Muscle layer of duodenum (tissue), 2 donors: ENCODE data around the gene RELCH.

Source experiments
- H3K27ac ChIP-seq: one replicate; pipeline ENCODE4 v1.7.0; 2013; ENCODE audit warnings: mild to moderate bottlenecking, low read length
- H3K27me3 ChIP-seq: one replicate; pipeline ENCODE4 v1.7.0; 2013; ENCODE audit warnings: low read depth, mild to moderate bottlenecking, control low read depth, low read length
- H3K36me3 ChIP-seq, 2 donors: one replicate each; pipeline ENCODE4 v1.7.0; 2013; ENCODE audit warnings: low read length in 2 of 2, control low read depth in 1 of 2, mild to moderate bottlenecking in 1 of 2; ENCODE audit not compliant: insufficient read depth in 2 of 2, control insufficient read depth in 1 of 2
- H3K4me1 ChIP-seq, 2 donors: one replicate each; pipeline ENCODE4 v1.7.0; 2013; ENCODE audit warnings: low read length in 2 of 2, mild to moderate bottlenecking in 2 of 2, control low read depth in 1 of 2, moderate library complexity in 1 of 2; ENCODE audit not compliant: insufficient read depth in 2 of 2, control insufficient read depth in 1 of 2
- H3K4me3 ChIP-seq, 2 donors: one replicate each; pipeline ENCODE4 v1.7.0; 2013; ENCODE audit warnings: low read length in 2 of 2, low read depth in 1 of 2, mild to moderate bottlenecking in 1 of 2
- H3K9me3 ChIP-seq, 2 donors: one replicate each; pipeline ENCODE4 v1.7.0; 2013; ENCODE audit warnings: low read length in 2 of 2, control low read depth in 1 of 2, mild to moderate bottlenecking in 1 of 2; ENCODE audit not compliant: control insufficient read depth in 1 of 2
- donor health status: healthy.

RELCH gene

GRCh38 chr18:62332431-62332830 is 145.4 kb downstream of the RELCH start:
- peaks cover 10% of the 10 kb centered on the region for H3K27me3 ChIP-seq

GRCh38 chr18:62332964-62333695 is 146.1 kb downstream of the RELCH start:
- peaks cover 4% of the 10 kb centered on the region in 2 donors for H3K4me1 ChIP-seq

More at GRCh38 chr18:62332431-62332830, 145.4 kb downstream of the RELCH start:
- H3K9me3 ChIP-seq: no peaks in the 10 kb centered on the region
- H3K36me3 ChIP-seq: no peaks in the 10 kb centered on the region
- no peak overlapping the region for H3K27ac ChIP-seq
- H3K4me3 ChIP-seq: no peak overlapping the region
- H3K4me1 ChIP-seq: peaks cover 4% of the 10 kb centered on the region in 2 donors

GRCh38 chr18:62334120-62334519 is 147.1 kb downstream of the RELCH start:
- Histone ChIP-seq H3K9me3 (no peaks in the 10 kb centered on the region), H3K4me3 (no peak overlapping the region), H3K27me3 (peaks cover 3% of the 10 kb centered on the region), H3K27ac (peak overlapping the region; percentile 42), H3K36me3 (no peaks in the 10 kb centered on the region), H3K4me1 (peaks cover 4 to 9% of the 10 kb centered on the region in 2 donors)

More at GRCh38 chr18:62332964-62333695, 146.1 kb downstream of the RELCH start:
- Histone ChIP-seq H3K27ac (no peak overlapping the region), H3K36me3 (no peaks in the 10 kb centered on the region), H3K27me3 (peaks cover 3% of the 10 kb centered on the region), H3K4me3 (no peak overlapping the region), H3K9me3 (no peaks in the 10 kb centered on the region)

- Histone ChIP-seq H3K27me3 (no peaks in the 10 kb centered on the region), H3K4me1 (peaks cover 4 to 13% of the 10 kb centered on the region in 2 donors)
Measured at GRCh38 chr18:62335494-62335893, 148.4 kb downstream of the RELCH start.

GRCh38 chr18:62336618-62337017 is 149.6 kb downstream of the RELCH start:
- H3K4me3 ChIP-seq: no peak overlapping the region
- H3K27ac ChIP-seq: no peak overlapping the region
- no peaks in the 10 kb centered on the region for H3K27me3 ChIP-seq
- H3K36me3 ChIP-seq: no peaks in the 10 kb centered on the region
- H3K4me1 ChIP-seq: peaks cover 4 to 13% of the 10 kb centered on the region in 2 donors
- H3K9me3 ChIP-seq: no peaks in the 10 kb centered on the region

More at GRCh38 chr18:62335494-62335893, 148.4 kb downstream of the RELCH start:
- H3K4me3 ChIP-seq: no peak overlapping the region
- no peaks in the 10 kb centered on the region for H3K9me3 ChIP-seq
- no peak overlapping the region for H3K27ac ChIP-seq
- H3K36me3 ChIP-seq: no peaks in the 10 kb centered on the region

- H3K27ac ChIP-seq: no peak overlapping the region
- no peaks in the 10 kb centered on the region for H3K27me3 ChIP-seq
- H3K9me3 ChIP-seq: no peaks in the 10 kb centered on the region
- H3K4me1 ChIP-seq: peaks cover 4 to 13% of the 10 kb centered on the region in 2 donors
- H3K36me3 ChIP-seq: no peaks in the 10 kb centered on the region
- H3K4me3 ChIP-seq: no peak overlapping the region
Measured at GRCh38 chr18:62337336-62337735, 150.3 kb downstream of the RELCH start.

- no peak overlapping the region for H3K27ac ChIP-seq
- H3K27me3 ChIP-seq: no peaks in the 10 kb centered on the region
- no peak overlapping the region for H3K4me3 ChIP-seq
- H3K9me3 ChIP-seq: no peaks in the 10 kb centered on the region
- H3K4me1 ChIP-seq: peaks cover 4 to 13% of the 10 kb centered on the region in 2 donors
- H3K36me3 ChIP-seq: no peaks in the 10 kb centered on the region
Measured at GRCh38 chr18:62338446-62339105, 151.5 kb downstream of the RELCH start.

GRCh38 chr18:62339106-62339988 is 152.3 kb downstream of the RELCH start:
- Histone ChIP-seq H3K27ac (no peak overlapping the region), H3K27me3 (no peaks in the 10 kb centered on the region), H3K4me1 (peaks cover 4 to 13% of the 10 kb centered on the region in 2 donors)

GRCh38 chr18:62340996-62341395 is 153.9 kb downstream of the RELCH start:
- Histone ChIP-seq H3K4me1 (peaks cover 0 to 13% of the 10 kb centered on the region in 2 donors), H3K9me3 (no peaks in the 10 kb centered on the region), H3K27ac (no peak overlapping the region), H3K4me3 (no peak overlapping the region), H3K27me3 (no peaks in the 10 kb centered on the region), H3K36me3 (no peaks in the 10 kb centered on the region)

More at GRCh38 chr18:62339106-62339988, 152.3 kb downstream of the RELCH start:
- no peaks in the 10 kb centered on the region for H3K9me3 ChIP-seq
- no peaks in the 10 kb centered on the region for H3K36me3 ChIP-seq
- no peak overlapping the region for H3K4me3 ChIP-seq

GRCh38 chr18:62341473-62341872 is 154.4 kb downstream of the RELCH start:
- H3K27me3 ChIP-seq: no peaks in the 10 kb centered on the region
- no peaks in the 10 kb centered on the region for H3K36me3 ChIP-seq
- H3K4me1 ChIP-seq: peaks cover 0 to 13% of the 10 kb centered on the region in 2 donors
- no peaks in the 10 kb centered on the region for H3K9me3 ChIP-seq
- H3K4me3 ChIP-seq: no peak overlapping the region
- H3K27ac ChIP-seq: no peak overlapping the region

- no peak overlapping the region for H3K4me3 ChIP-seq
- peaks cover 0 to 13% of the 10 kb centered on the region in 2 donors for H3K4me1 ChIP-seq
- no peak overlapping the region for H3K27ac ChIP-seq
- no peaks in the 10 kb centered on the region for H3K27me3 ChIP-seq
- H3K36me3 ChIP-seq: no peaks in the 10 kb centered on the region
- H3K9me3 ChIP-seq: no peaks in the 10 kb centered on the region
Measured at GRCh38 chr18:62342884-62343283, 155.8 kb downstream of the RELCH start.
